GM21447 (cell line): ENCODE results near the gene GALNT17.

Source experiments
- ATAC-seq: cut with Tn5 transposase; IDR thresholded peaks from one replicate; pipeline ENCODE4 v1.9.1; 2021; ENCODE audit not compliant: unreplicated experiment

Gene GALNT17

DNA sequence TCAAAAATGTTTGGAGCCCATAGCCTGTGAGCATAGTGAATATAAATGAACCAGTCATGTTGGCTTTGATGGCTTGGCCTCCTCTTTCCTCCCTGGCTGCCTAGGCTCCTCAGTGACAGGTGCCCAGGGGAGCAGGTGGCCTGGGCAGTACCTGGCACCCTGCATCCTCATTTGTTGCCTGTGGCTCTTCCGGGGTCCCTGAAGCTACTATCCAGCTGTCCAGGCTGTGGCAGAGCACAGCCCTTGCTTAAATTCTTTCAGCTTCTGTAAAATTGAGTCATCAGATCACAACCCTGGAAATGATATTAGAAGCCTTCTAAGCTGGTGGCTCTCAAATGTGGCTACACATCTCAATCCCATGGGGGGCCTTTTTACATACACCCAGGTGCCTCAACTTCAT lies 525.4 kb downstream of the GALNT17 start:
- ATAC-seq, result no peak

DNA sequence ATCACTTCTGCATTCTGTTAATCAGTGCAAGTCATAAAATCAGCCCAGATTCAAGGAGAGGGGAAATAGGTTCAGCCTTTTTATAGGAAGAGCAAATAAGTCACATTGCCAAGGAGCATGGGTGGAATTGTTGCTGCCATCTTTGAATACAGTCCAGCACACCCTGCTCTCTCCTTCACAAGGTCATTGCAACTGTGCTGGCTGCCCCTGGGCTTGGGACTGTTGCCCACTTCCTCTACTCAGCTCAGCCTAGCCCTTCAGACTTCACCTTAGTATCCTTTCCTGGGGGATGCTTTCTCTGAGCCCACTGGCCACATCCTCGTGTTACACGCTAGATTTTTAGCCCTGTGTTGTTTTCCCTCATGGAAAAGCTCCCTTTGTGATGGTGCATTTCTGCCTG lies 527.7 kb downstream of the GALNT17 start:
- no peak for ATAC-seq

DNA sequence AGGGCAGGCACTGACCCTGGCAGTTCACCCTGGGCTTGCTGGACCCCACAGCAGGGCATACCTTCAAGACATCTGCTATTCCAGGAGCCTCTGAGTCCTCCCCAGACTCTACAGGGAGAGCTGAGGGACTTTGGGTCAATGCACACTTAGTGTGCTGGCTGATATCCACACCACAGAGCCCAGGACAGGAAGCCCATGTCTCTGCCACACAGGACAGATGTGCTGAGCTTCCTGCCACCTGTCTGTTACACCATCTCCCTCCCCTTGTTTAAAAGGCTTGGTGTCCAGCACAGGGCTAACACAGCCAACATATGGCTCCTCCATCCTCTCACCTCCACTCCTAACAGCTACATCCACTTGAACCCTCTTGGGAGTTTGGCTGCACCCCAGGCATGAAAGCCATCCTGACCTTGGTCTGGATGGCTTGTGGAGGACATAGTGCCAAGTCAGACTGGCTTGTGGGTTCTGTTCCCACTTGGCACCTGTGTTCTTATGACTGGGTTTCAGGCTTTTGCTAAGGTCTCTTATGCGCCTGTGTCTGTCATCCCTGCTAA lies 529.8 kb downstream of the GALNT17 start:
- no peak for ATAC-seq

DNA sequence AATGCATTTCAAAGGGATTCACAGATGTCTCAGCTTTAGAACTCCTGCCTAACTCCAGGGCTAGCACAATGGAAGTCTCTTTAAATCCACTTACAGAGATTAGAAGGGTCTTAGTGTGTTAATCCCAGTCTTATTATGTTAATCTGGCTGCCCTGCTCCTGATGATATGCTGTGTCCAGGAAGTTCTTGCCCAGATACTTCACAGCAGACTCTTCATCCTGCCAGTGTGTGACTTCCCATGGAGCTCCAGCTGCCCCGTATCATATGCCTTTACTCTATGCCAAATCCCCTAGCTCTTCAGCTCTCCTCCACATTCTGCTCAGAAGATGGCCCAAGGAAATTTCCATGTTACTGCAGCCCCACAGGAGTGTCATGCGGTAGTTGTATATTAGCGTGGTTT lies 533.8 kb downstream of the GALNT17 start:
- no peak for ATAC-seq

DNA sequence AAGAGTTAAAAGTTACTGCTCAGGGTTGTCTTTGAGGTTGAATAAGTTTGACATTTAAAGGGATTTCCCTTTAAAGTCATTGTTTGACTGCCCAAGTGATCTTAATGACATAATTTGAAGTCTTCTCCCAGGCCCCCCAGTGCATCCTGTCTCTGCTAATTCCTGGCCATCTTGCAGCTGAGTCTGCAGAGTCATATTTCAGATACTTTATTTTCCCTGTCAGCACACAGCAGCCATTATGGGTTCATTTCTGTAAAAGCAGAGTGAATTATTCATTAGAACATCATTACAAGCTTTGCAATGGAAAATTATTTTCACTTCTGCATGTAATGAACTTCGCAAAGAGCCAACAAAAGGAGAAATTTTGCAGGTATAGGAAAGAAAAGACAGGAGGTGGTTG lies 536.6 kb downstream of the GALNT17 start:
- ATAC-seq, result no peak

DNA sequence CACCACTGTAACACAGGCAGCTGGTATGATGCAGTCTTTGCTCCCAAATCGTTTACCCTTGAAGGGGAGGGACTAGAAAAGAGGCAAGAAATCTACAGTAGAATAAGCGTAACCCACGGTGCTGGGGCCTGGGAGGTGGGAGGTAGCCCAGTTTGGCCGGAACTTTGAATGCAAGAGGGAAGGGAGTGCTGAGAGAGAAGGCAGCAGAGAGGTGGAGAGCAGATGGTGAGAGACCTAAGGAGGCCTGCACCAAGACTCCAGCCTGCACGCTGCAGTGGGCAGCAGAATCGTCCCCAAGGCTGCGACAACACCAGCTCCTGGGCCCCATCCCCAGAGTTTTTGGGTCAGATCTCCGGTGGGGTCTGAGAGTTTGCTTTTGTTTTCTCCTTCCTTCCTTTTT lies 547.5 kb downstream of the GALNT17 start:
- ATAC-seq, result no peak

DNA sequence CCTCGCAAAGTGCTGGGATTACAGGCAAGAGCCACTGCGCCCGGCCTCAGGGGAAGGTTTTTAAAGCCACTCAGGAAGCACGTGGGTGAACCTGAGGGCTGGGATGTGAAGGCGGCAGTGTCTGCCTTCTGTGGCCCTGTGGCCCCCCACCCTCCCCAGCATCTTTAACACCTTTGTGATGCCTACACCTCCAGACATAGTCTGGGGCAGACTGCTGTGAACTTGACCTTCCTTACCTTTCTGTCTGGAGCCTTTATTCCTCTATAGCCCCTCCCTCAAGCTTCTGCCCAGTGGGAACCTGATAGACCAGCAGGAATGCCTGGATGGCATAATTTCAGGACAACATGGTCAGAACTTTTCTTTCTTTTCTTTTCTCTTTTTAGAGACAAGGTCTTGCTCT lies 550.2 kb downstream of the GALNT17 start:
- no peak for ATAC-seq

DNA sequence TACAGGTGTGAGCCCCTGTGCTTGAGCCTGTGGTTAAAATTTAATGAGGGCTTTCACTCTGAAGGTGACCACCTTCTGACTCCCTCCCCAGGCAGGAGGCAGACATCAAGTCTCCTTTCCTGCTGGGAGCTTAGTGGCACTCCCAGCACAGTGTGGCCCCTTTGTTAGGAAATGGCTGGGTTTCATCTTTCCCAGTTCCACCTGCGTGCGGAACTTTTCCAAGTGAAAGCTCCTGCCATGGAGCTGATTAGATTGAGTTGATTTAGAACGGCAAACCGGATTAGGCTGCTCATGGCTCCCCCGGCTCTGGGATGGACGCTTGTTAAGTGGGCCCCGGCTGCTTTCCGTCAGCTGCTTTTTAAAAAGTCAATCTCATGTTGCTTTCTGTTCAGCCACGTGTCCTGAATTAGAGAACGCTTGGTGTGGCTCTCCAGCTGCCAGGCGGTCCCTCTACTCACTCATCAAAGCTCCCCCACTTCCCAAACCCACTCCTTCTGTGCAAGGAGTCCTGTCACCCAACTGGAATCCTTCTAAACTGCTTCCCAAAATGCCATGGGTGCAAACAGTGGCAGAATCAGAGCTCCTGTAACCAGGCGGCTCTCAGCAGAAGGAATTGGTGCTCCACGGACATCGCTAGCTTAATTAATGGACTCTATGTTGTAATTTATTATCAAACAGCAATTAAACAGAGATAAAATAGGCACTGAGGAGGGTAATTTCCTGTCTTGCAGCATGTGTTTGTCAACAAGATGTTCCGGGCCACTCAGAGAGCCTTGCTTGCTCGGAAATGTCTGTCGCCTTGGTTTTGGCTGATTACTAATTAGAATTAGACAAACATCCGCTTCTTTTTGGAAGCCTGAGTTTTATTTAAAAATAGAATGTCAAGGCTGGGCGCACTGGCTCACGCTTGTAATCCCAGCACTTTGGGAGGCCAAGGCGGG lies 551.2 kb downstream of the GALNT17 start:
- ATAC-seq, result no peak

DNA sequence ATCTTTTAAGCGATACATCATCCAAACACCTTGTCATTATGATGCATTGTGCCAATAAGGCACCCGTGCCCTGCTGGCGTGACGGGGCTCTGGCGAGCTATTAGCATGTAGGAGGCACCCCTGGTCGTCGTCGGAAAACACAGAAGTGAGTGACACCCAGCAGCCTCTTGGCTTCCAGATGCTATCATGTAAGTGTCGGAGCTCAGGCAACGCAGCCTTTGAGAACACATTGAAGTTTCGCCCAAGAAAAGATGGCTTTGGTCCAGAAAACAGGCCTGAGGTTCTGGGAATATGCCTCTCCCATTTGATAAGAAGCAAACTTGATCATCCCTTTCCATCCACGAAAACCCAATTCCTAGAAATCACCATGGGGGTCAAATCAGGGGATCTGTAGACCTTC lies 555.3 kb downstream of the GALNT17 start:
- no peak for ATAC-seq

DNA sequence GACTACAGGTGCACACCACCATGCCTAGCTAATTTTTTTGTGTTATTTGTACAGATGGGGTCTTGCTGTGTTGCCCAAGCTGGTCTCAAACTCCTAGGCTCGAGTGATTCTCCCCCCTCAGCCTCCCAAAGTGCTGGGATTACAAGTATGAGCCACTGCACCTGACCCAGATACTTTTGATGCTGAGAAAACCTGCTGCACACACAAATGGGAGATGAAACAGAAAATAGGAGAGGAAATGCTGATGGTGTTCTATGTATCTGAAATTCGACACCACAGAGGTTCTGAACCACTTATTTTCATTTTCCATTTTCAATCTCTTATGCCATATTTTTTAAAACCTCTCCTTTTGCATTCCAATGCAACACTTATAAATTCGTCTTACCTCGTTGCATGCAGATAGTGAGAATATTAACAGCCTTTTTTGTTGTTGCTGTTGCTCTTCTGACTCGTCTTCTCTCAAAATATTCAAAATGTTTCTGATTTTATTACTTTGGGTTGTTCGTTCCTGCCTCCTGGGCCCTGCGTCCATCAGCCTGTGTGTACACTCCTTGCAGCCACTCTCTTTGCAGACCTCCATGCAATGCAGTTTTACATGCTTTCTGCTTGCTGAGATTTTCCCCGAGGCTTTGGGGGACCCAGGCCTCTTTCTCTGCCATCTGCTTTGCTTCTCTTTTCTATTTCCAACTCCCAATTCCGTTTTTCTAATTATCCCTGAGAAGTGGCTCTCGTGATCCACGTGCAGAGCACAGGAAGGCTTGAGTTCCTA lies 556.1 kb downstream of the GALNT17 start:
- ATAC-seq, result no peak

DNA sequence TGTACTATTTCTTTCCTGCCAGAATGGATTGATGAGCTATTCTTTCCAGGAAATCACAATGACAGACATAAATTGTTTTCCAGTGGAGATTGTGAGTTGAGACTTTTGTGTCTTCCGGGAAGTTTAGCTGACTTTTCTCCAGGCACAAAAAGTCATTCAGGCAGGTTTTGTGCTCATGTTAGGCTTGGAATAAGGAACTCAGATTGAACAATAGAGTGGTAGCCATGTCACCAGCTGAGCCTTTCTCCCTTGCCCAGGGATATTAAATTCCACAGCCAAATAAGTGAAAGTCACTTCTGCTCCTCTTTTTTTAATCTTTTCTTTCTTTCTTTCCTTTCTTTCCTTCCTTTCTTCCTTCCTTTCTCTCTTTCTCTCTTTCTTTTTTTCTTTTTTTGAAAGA lies 559.6 kb downstream of the GALNT17 start:
- ATAC-seq, result no peak

DNA sequence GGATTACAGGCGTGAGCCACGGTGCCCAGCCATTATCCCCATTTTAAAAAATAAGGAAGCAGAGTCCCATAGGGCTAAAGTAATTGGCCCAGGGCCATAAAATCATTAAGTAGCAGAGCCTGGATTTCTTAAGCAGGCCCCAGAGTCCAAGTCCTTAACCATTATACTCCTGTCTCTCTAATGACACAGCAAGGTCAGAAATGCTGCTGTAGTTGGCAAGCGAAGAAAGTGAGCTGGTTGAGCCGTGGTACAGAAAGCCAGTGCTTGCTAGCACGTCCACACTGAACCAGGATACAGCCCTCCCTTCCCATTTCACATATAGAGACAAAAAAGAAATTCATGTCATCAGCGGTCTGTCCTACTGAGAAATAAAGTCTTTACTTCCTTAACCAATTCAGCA lies 562.7 kb downstream of the GALNT17 start:
- no peak for ATAC-seq

DNA sequence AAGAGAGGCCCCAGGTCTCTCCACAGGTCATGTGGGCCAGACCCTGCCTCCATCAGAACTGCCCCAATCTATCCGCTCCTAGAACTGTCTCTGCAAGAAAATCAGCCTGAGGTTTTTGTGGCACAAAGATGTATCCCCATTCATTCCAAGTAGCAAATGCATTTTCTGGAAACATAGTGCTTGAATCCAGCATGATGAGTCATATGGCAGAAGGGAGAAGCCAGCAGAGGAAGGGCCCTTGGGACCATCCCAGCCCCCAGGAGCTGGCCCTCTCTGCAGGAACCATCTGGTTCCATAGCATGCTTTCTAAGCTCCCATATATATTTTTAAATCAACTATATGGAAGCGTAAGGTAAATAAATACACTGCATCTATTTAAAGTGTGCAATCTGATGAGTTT lies 563.2 kb downstream of the GALNT17 start:
- no peak for ATAC-seq

DNA sequence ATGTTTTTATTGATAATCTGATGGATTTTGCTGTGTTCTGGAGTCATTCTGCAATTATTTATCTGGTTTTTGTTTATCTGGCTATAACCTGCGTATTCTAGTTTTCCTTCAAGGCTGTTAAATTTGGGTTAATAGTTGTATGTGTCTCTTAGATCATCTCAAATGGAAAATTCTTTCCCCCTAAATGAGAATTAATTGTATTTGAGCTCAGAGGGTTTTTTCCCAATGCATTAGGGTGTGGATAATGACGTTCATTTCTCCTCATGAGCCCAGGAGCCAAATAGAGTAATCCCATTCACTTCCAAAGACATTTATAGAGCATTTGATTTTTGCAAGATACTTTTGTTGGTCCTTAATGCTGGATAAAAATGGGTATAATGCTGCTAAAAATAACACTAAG lies 564.6 kb downstream of the GALNT17 start:
- no peak for ATAC-seq

DNA sequence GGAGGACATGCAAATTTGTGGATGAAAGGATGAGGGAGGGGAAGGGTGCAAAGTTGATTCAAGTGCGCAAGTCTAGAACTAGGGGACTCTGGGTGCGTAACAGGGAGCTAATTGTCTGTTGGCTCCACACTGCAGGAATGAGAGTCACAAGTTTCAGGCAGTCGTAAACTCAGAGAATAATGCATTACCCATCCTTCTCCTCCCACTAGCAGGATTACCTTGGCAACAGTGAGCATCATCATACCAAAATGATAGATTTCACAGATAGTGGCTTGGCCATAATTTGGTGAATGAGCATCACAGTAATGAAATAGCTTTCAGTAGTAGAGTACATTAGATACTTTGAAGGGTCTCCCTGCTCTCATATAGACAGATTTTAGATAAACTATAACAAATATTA lies 565.5 kb downstream of the GALNT17 start:
- no peak for ATAC-seq

DNA sequence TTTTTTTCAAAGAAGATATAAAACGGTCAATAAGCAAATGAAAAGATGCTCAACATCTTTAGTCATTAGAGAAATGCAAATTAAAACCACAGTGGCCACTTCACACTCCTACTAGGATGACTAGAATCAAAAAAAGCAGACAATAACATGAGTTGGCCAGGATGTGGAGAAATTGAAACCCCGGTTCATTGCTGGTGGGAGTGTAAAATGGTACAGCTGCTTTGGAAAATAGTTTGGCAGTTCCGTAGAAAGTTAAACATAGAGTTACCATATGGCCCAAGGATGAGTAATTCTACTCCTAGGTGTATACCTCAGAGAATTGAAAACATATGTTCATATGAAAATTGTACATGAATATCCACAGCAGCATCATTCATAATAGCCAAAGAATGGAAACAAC lies 573.3 kb downstream of the GALNT17 start:
- no peak for ATAC-seq

DNA sequence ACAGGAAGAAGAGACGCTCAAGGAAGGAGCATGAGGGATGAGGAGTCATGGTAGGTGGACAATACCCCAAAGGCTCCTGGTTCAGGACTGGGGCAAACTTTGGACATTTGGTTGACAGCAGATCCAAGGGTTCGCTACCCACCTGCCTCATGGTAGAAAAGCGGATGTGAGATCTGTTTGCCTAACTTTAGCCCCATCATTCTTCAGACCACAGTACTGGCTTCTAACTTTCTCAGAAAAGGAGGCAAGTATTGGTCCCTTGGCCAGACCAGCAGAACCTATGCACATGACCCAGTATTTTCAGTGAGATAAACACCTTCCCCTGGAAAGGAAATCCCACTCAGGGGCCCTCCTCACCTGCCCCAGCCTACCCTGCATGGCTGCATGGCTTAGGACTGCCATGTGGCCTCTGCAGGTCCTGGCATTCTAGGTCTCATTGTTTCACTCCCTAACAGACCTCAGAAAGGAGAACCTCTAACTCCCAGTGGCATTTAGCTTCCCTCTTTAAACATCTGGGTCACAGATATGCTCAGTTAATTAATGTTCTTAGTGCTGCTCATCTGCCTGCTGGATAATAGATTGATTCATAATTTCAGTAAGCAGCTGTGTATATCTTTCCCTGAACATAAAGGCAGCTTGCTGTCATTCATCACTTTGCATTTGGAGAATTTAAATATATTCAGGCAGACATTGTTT lies 574.1 kb downstream of the GALNT17 start:
- ATAC-seq, result no peak

DNA sequence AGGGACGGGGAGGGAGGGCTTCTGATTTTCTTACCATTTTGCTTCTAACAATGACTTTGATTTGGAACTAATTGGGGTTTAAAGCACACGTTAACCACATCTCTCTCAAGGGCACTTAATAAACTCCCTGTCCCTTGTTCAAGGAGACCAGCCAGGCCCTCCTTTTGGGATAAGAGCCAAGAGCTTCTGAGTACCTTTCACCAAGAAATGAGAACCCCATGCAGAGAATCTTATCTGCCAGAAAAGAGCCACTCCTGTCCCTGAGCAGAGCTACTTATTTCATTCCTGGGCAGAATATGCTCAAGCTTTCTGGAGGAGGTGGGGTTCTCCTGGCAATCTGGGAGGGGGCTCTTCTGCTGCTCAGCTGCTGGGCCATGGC lies 574.6 kb downstream of the GALNT17 start:
- ATAC-seq, result no peak

DNA sequence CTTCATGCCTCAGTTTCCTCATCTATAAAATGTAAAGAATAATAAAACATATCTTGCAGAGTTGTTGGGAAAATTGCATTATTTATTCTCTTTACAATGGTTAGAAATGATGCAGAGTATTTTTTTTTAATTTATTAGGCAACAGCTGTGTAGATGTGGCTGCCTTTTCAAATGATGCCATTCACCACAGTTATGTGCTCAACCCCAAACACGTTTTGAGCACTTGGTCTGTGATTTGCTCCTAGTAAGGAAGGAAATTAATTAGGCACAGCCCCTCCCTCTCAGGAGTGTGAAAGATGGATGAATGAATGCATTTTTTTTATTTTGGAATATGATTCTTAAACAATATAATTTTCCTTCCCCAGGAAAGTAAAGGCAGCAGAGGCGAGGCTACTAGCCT lies 575.1 kb downstream of the GALNT17 start:
- no peak for ATAC-seq

DNA sequence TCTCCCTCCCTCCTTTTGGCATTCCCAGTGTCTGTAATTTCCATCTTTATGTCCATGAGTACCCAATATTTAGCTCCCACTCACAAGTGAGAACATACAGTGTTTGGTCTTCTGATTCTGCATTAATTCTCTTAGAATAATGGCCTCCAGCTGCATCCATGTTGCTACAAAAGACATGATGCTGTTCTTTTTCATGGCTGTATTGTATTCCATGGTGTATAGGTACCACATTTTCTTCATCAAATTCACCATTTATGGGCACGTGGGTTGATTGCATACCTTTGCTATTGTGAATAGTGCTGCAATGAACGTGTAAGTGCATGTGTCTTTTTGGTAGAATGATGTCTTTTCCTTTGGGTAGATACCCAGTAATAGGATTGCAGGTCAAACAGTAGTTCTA lies 576.8 kb downstream of the GALNT17 start:
- no peak for ATAC-seq

DNA sequence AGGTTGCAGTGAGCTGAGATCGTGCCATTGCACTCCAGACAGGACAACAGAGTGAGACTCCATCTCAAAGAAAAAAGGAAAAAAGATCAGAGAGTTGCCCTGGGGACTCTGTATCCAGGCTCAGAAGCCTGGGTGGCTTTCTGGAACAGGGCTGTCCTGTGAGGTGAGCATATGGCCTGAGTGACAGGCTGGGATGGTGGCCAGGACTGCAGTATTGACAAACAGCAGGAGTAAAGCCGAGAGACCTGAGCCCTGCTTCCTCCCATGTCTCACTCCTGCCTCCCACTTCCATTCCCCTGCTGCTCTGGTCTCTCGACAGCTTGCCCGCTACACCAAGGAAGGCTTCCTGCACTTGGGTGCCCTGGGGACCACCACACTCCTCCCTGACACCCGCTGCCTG lies 578.5 kb downstream of the GALNT17 start:
- no peak for ATAC-seq
